ENCODE measurements around the gene GABRP. TPM values are rescaled to one million over a fixed set of nuclear protein-coding genes. Genes with fewer than 3 reads are reported as not detected.

GABRP gene
- total RNA-seq, 4 donors from 2014 or later = 3.0 to 40.8 (median 19.3) TPM

- no peak for DNase-seq (ENCODE audit: low spot score in 2 of 2)
- intact Hi-C loops (cut with DNase I; ENCODE audit: low total_unique reads) = no loop called here
Measured at GRCh38 chr5:170787216-170787615, 3.7 kb downstream of the GABRP start.

GRCh38 chr5:170788626-170789304 is 5.2 kb downstream of the GABRP start:
- TF ChIP-seq POLR2A (IDR thresholded peaks at IDR 0.05) = no peak
- no peak for TF ChIP-seq CTCF (IDR thresholded peaks at IDR 0.05)
- 74% methylated on average over 11 of the region's 11 CpGs for WGBS, 2 donors
- DNase-seq (ENCODE audit: low spot score in 2 of 2) = peak in 1 of 2 donors; percentile 56
- intact Hi-C loops (cut with DNase I; ENCODE audit: low total_unique reads) = no loop called here
- no peak overlapping the region for H3K4me3 ChIP-seq (ENCODE audit: low read depth, poor library complexity, severe bottlenecking)

More at GRCh38 chr5:170787216-170787615, 3.7 kb downstream of the GABRP start:
- WGBS, 2 donors = 81% methylated on average over 4 to 5 of the region's 5 CpGs
- no peak for TF ChIP-seq POLR2A (IDR thresholded peaks at IDR 0.05)
- no peak for TF ChIP-seq CTCF (IDR thresholded peaks at IDR 0.05)
- no peak overlapping the region for H3K4me3 ChIP-seq (ENCODE audit: low read depth, poor library complexity, severe bottlenecking)

GRCh38 chr5:170791325-170791954 is 7.9 kb downstream of the GABRP start:
- WGBS, 2 donors = 41 to 42% methylated on average over 7 of the region's 7 CpGs

GRCh38 chr5:170792878-170793277 is 9.4 kb downstream of the GABRP start:
- no peak overlapping the region for H3K4me3 ChIP-seq (ENCODE audit: low read depth, poor library complexity, severe bottlenecking)
- TF ChIP-seq CTCF (IDR thresholded peaks at IDR 0.05) (no peak), POLR2A (IDR thresholded peaks at IDR 0.05) (no peak)
- 79% methylated on average over 8 of the region's 8 CpGs for WGBS, 2 donors
- DNase-seq (ENCODE audit: low spot score in 2 of 2) = no peak
- intact Hi-C loops (cut with DNase I; ENCODE audit: low total_unique reads) = no loop called here

More at GRCh38 chr5:170791325-170791954, 7.9 kb downstream of the GABRP start:
- H3K4me3 ChIP-seq (ENCODE audit: low read depth, poor library complexity, severe bottlenecking) = no peak overlapping the region
- no peak for TF ChIP-seq POLR2A (IDR thresholded peaks at IDR 0.05)
- TF ChIP-seq CTCF (IDR thresholded peaks at IDR 0.05) = no peak
- intact Hi-C loops (cut with DNase I; ENCODE audit: low total_unique reads) = no loop called here
- DNase-seq (ENCODE audit: low spot score in 2 of 2) = peak in 1 of 2 donors; percentile 34

GRCh38 chr5:170795154-170795553 is 11.6 kb downstream of the GABRP start:
- intact Hi-C loops (cut with DNase I; ENCODE audit: low total_unique reads) = no loop called here
- TF ChIP-seq CTCF (IDR thresholded peaks at IDR 0.05) = no peak
- TF ChIP-seq POLR2A (IDR thresholded peaks at IDR 0.05) = no peak
- WGBS, 2 donors = 93 to 95% methylated on average over 10 of the region's 10 CpGs
- DNase-seq (ENCODE audit: low spot score in 2 of 2) = no peak
- no peak overlapping the region for H3K4me3 ChIP-seq (ENCODE audit: low read depth, poor library complexity, severe bottlenecking)
